Heart left ventricle (tissue), 16 donors: ENCODE data around the gene UQCC3. TPM values are rescaled to one million over a fixed set of nuclear protein-coding genes. Genes with fewer than 3 reads are reported as not detected.
"Not testable (repeated sequence)": the region's sequence is repeated elsewhere in the genome, so short reads cannot be mapped to it uniquely, and the experiment has no call there.

Experiments used
- ATAC-seq, 4 donors: fragments of 200-7000 bp; cut with Tn5 transposase; one replicate each; pipeline ENCODE4 v1.9.1; 2020 to 2022; ENCODE audit warnings: moderate library complexity in 4 of 4, mild to moderate bottlenecking in 3 of 4, moderate number of reproducible peaks in 1 of 4
- DNase-seq, 5 donors: peaks; one replicate each; pipeline ENCODE4 v3.0.0-alpha.2; 2020
- H3K27ac ChIP-seq, 12 donors: fragments of 200-600 bp; sonication (generic) in 4 of 12; one replicate each; pipeline versions ENCODE4 v1.5.0 to v1.8.0; 2016 to 2022; ENCODE audit warnings: mild to moderate bottlenecking in 2 of 12
- H3K27me3 ChIP-seq, 9 donors: fragments of 200-600 bp; sonication (generic) in 2 of 9; one replicate each; pipeline versions ENCODE4 v1.5.1 to v1.8.0; 2016 to 2022; ENCODE audit warnings: mild to moderate bottlenecking in 3 of 9
- H3K36me3 ChIP-seq, 9 donors: fragments of 200-600 bp; sonication (generic) in 2 of 9; one replicate each; pipeline versions ENCODE4 v1.5.0 to v1.8.0; 2018 to 2022; ENCODE audit warnings: mild to moderate bottlenecking in 2 of 9
- H3K4me1 ChIP-seq, 12 donors: fragments of 200-600 bp; sonication (generic) in 4 of 12; one replicate each; pipeline versions ENCODE4 v1.5.0 to v1.8.0; 2016 to 2022; ENCODE audit warnings: mild to moderate bottlenecking in 3 of 12
- H3K4me3 ChIP-seq, 12 donors: fragments of 200-600 bp; sonication (generic) in 4 of 12; one replicate each; pipeline versions ENCODE4 v1.5.0 to v1.8.0; 2017 to 2022; ENCODE audit warnings: mild to moderate bottlenecking in 9 of 12, moderate library complexity in 4 of 12
- H3K9me3 ChIP-seq, 12 donors: fragments of 200-600 bp; sonication (generic) in 4 of 12; one replicate each; pipeline versions ENCODE4 v1.5.0 to v1.8.0; 2016 to 2022; ENCODE audit warnings: mild to moderate bottlenecking in 1 of 12
- POLR2A ChIP-seq, 2 donors: fragments of 450-650 bp; IDR thresholded peaks; one replicate each; pipeline ENCODE4 v1.6.1; 2017; ENCODE audit warnings: antibody characterized with exemption in 2 of 2, mild to moderate bottlenecking in 2 of 2, moderate library complexity in 2 of 2
- WGBS, 4 donors: extraction: QIAGEN DNeasy Blood & Tissue Kit in 2 of 4; methylation state at CpG; one replicate each; pipeline versions ENCODE4 v1.1.5 to v1.1.7; 2013 to 2018; 5-methylcytosine and 5-hydroxymethylcytosine counted together
- intact Hi-C, 10 donors: fragments of 100-400 bp; cut with DNase I; formaldehyde crosslinking; loops; one replicate each; pipeline versions ENCODE4 v1.11.1 to v1.14.2; 2022
- polyA plus RNA-seq, 2 donors: library from polyadenylated mRNA; stranded (reverse); fragments of 200-250 nt; gene quantifications; one replicate each; pipeline ENCODE4 v1.2.3, GENCODE V29; 2013
- total RNA-seq, 9 donors: library from RNA; depleted of rRNA in 2 of 9; stranded (reverse); fragments of >200 nt in 2 of 9; fragmentation: NEBNext Ultra II Directional in 3 of 9; extraction: Animal tissue kit (Norgen Biotek cat#: 25700) in 3 of 9; gene quantifications; one replicate each; pipeline versions ENCODE4 v1.1.0 to v1.2.4, GENCODE V29; 2016 to 2023
- TF ChIP-seq, protein P1 (sequence below), 12 donors: fragments of 200-600 bp; sonication (generic) in 4 of 12; IDR thresholded peaks; one replicate each; pipeline versions ENCODE4 v1.5.0 to v1.8.0; 2018 to 2022; ENCODE audit warnings: antibody characterized with exemption in 12 of 12, mild to moderate bottlenecking in 5 of 12
- donor health status: ischemic (EF 13 %, LVEDD 7.1; RV severe dilation, severe dysfunction).
- donor health status: healthy with polysubstance abuse.
- donor health status: DM: no; HTN: yes; CAD: no.
- donor health status: DM: no; HTN: no; CAD: no.
- donor health status: ischemic (EF 25% LVEDD 6.9; RV normal size, moderate dysfunction).
- donor health status: ischemic (EF 25% LVEDD 5.7; RV mildly dilated, moderate dysfunction).
- donor health status: healthy.
- donor health status: DM: yes; HTN: yes; CAD: no.
- donor health status: ischemic (EF 35%, LVEDD 5.7; RV mildly dilated, moderate dysfunction).
- donor health status: nonischemic (EF 11% LVEDD 7.7; RV severe dilation, severe dysfunction).
- donor health status: DM: yes; HTN: yes; CAD: no.
- donor health status: PGD.
- donor health status: ischemic (EF 29% LVEDD 5.4; RV normal size, mild dysfunction).
- donor health status: nonischemic (EF 23%, LVEDD 6.1; RV moderate dilation, normal function).

Gene UQCC3
- total and polyA plus RNA-seq, 11 donors: 5.3 to 15.8 (median 6.1) TPM

DNA sequence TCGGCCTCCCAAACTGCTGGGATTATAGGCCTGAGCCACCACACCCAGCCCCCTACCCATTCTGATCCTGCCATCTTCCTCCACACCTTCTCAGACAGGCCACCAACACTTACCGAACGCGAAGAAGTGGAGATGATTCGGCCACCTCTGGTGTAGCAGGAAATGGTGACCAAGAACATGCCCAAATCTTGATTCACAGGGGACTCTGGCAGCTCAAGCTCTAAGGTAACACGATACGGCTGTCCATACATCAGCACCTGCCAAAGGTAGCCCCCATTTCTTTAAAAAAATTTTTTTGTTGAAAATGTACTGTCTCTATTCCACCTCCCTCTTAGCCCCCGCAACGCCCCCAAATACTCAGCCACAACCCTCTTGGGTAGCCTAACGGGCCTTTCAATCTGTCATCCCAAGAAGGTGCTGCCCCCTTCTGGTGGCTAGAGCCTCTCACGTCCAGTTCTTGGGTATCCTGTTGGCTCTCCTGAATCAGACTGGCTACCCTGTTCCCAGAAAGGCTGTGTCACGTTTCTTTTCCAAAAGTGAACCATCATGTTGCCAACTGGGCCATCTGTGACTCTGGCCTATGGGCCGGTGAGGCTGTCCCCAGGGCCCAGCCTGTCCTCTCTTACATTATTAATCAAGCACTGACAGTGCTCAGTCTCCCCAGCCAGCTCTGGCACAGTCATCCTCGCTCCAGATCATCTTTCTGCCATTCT lies 23.1 kb downstream of the UQCC3 start:
- ATAC-seq: peak; percentile 57 to 85 (median 78)
- Histone ChIP-seq H3K27me3 (no peaks in the 10 kb centered on the region), H3K9me3 (no peaks in the 10 kb centered on the region), H3K36me3 (peaks cover 0 to 56% (median 39%) of the 10 kb centered on the region in 9 donors), H3K27ac (peak overlapping the region in 5 of 12 donors; percentile 13 to 42 (median 34)), H3K4me3 (no peak overlapping the region), H3K4me1 (peaks cover 0 to 21% (median 14%) of the 10 kb centered on the region in 12 donors)
- intact Hi-C loops: loop anchor here (2.0 to 10.0 kb wide), 6 partner anchors 14 to 302 kb away; partner anchors contain the start of gene TUT1 (in 1 of the 10)
- no peak for TF ChIP-seq POLR2A (IDR thresholded peaks at IDR 0.05)
- TF ChIP-seq, protein P1, sequence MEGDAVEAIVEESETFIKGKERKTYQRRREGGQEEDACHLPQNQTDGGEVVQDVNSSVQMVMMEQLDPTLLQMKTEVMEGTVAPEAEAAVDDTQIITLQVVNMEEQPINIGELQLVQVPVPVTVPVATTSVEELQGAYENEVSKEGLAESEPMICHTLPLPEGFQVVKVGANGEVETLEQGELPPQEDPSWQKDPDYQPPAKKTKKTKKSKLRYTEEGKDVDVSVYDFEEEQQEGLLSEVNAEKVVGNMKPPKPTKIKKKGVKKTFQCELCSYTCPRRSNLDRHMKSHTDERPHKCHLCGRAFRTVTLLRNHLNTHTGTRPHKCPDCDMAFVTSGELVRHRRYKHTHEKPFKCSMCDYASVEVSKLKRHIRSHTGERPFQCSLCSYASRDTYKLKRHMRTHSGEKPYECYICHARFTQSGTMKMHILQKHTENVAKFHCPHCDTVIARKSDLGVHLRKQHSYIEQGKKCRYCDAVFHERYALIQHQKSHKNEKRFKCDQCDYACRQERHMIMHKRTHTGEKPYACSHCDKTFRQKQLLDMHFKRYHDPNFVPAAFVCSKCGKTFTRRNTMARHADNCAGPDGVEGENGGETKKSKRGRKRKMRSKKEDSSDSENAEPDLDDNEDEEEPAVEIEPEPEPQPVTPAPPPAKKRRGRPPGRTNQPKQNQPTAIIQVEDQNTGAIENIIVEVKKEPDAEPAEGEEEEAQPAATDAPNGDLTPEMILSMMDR (IDR thresholded peaks at IDR 0.05): peak; percentile 69 to 90 (median 81)
- DNase-seq: peak; percentile 80 to 90 (median 83)
- WGBS, 4 donors: 37 to 47% (median 42%) methylated on average over 14 of the region's 14 CpGs

DNA sequence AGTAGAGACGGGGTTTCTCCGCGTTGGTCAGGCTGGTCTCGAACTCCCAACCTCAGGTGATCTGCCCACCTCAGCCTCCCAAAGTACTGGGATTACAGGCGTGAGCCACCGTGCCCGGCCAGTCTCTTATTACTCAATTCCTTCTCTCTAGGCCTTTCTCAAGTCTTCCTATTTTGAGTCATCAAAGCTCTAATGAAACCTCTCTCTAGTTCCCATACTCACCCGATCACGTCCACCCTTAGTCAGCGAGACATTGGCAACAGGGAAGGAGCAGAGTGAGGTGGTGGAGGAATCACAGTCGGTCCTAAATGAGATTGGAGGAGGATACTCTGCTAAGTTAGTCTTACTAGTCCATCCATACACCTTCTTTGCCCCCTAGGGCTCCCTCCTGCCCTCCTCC lies 30.8 kb downstream of the UQCC3 start:
- H3K9me3 ChIP-seq: no peaks in the 10 kb centered on the region
- peak overlapping the region in 1 of 12 donors; percentile 51 for H3K27ac ChIP-seq
- ATAC-seq (no peak), DNase-seq (no peak)
- no peak overlapping the region for H3K4me3 ChIP-seq
- peaks cover 0 to 46% (median 19%) of the 10 kb centered on the region in 9 donors for H3K36me3 ChIP-seq
- peaks cover 0 to 31% (median 15%) of the 10 kb centered on the region in 12 donors for H3K4me1 ChIP-seq
- intact Hi-C loops: no loop called here
- TF ChIP-seq, protein P1 (IDR thresholded peaks at IDR 0.05): no peak
- no peak for TF ChIP-seq POLR2A (IDR thresholded peaks at IDR 0.05)
- H3K27me3 ChIP-seq: no peaks in the 10 kb centered on the region
- WGBS, 4 donors: 91 to 96% (median 94%) methylated on average over 11 of the region's 11 CpGs

DNA sequence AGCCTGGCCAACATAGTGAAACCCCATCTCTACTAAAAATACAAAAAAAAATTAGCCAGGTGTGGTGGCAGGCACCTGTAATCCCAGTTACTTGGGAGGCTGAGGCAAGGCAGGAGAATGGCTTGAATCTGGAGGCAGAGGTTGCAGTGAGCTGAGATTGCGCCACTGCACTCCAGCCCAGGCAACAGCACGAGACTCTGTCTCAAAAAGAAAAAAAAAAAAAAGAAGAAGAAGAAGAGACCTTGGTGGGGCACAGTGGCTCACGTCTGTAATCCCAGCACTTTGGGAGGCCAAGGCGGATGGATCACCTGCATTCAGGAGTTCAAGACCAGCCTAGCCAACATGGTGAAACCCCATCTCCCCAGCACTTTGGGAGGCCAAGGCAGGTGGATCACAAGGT lies 32.4 kb downstream of the UQCC3 start:
- peaks cover 0 to 46% (median 24%) of the 10 kb centered on the region in 12 donors for H3K4me1 ChIP-seq
- H3K36me3 ChIP-seq: peaks cover 0 to 37% (median 19%) of the 10 kb centered on the region in 9 donors
- not testable (repeated sequence) for ATAC-seq, DNase-seq, H3K27ac ChIP-seq, H3K27me3 ChIP-seq, H3K4me3 ChIP-seq, H3K9me3 ChIP-seq
- intact Hi-C loops: loop anchor here in 1 of 10 donors (2.0 kb wide), 1 partner anchor 21 kb away; no protein-coding TSS in a partner anchor
- WGBS, 4 donors: 85 to 99% (median 94%) methylated on average over 4 of the region's 4 CpGs

DNA sequence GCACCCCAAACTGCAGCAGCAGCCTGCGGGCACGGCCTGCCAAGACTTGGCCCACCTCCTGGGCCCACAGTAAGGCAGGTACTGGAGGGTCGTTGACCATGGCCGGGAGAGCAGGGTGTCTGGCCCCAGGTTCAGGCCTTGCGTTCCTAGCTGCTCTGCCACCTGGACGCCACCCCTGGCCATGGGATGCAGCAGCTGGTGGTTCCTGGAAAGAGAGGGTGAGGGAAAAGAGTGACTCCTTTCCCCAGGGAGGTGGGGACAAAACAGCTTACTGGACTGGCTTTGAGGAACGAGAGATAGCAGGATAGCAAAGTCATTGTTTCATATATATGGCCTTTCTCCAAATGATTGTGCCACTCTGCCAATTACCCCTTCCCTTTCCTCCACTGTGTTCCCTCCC lies 33.9 kb downstream of the UQCC3 start:
- intact Hi-C loops: loop anchor here in 2 of 10 donors (2.0 to 5.0 kb wide), 3 partner anchors 23 to 38 kb away; partner anchors contain the start of genes C11orf98 (in 1 of the 2), CSKMT (in 1 of the 2), LBHD1 (in 1 of the 2) and UQCC3 (in 1 of the 2)

More for the DNA sequence above, 33.9 kb downstream of the UQCC3 start:
- H3K4me1 ChIP-seq: peaks cover 0 to 56% (median 31%) of the 10 kb centered on the region in 12 donors
- H3K4me3 ChIP-seq: peak overlapping the region; percentile 63 to 89 (median 78)
- peak overlapping the region; percentile 2 to 95 (median 87) for H3K27ac ChIP-seq
- H3K9me3 ChIP-seq: no peaks in the 10 kb centered on the region
- DNase-seq (no peak), ATAC-seq (no peak)
- no peak for TF ChIP-seq POLR2A (IDR thresholded peaks at IDR 0.05)
- TF ChIP-seq, protein P1 (IDR thresholded peaks at IDR 0.05): no peak
- peaks cover 0 to 34% (median 18%) of the 10 kb centered on the region in 9 donors for H3K36me3 ChIP-seq
- H3K27me3 ChIP-seq: no peaks in the 10 kb centered on the region
- 43 to 58% (median 51%) methylated on average over 7 of the region's 7 CpGs for WGBS, 4 donors
